Raji (cell line): ENCODE measurements around the gene NHSL1.

ENCODE experiments used
- POLR2A ChIP-seq: IDR thresholded peaks from 2 replicates; pipeline ENCODE4 v1.6.1; 2011; ENCODE audit warnings: low read depth, low read length, control low read depth; ENCODE audit not compliant: insufficient read depth

NHSL1 gene

GRCh38 chr6:138397128-138398122 is 101.9 kb downstream of the NHSL1 start:
- TF ChIP-seq POLR2A = no peak

- no peak for TF ChIP-seq POLR2A
Measured at GRCh38 chr6:138396709-138397108, 102.6 kb downstream of the NHSL1 start.

GRCh38 chr6:138393871-138394783 is 105.2 kb downstream of the NHSL1 start:
- no peak for TF ChIP-seq POLR2A

GRCh38 chr6:138389551-138389950 is 109.7 kb downstream of the NHSL1 start:
- TF ChIP-seq POLR2A = no peak

- TF ChIP-seq POLR2A = no peak
Measured at GRCh38 chr6:138387577-138388368, 111.5 kb downstream of the NHSL1 start.

GRCh38 chr6:138386897-138387296 is 112.4 kb downstream of the NHSL1 start:
- no peak for TF ChIP-seq POLR2A

GRCh38 chr6:138383776-138384175 is 115.5 kb downstream of the NHSL1 start:
- no peak for TF ChIP-seq POLR2A

GRCh38 chr6:138382498-138383265 is 116.6 kb downstream of the NHSL1 start:
- no peak for TF ChIP-seq POLR2A

GRCh38 chr6:138378463-138378862 is 120.8 kb downstream of the NHSL1 start:
- no peak for TF ChIP-seq POLR2A

- TF ChIP-seq POLR2A = no peak
Measured at GRCh38 chr6:138377844-138378243, 121.5 kb downstream of the NHSL1 start, which contains the start of gene SMIM28. Gene SMIM28, plus strand, starts transcription at chr6:138377905. Its CDS starts 168 bp downstream, at chr6:138378073.

- no peak for TF ChIP-seq POLR2A
Measured at GRCh38 chr6:138377042-138377441, 122.3 kb downstream of the NHSL1 start.

GRCh38 chr6:138374815-138375214 is 124.5 kb downstream of the NHSL1 start:
- no peak for TF ChIP-seq POLR2A

- TF ChIP-seq POLR2A = no peak
Measured at GRCh38 chr6:138374230-138374629, 125.1 kb downstream of the NHSL1 start.

GRCh38 chr6:138372711-138373463 is 126.4 kb downstream of the NHSL1 start:
- TF ChIP-seq POLR2A = no peak
